GM23338 (cell line): ENCODE results near the gene PLPP4. TPM values are rescaled to one million over a fixed set of nuclear protein-coding genes. Genes with fewer than 3 reads are reported as not detected.

ENCODE experiments used
- ATAC-seq: fragments of 200-7000 bp; cut with Tn5 transposase; 3 replicates; pipeline ENCODE4 v1.9.1; 2020
- DNase-seq: peaks from one replicate; pipeline ENCODE4 v3.0.0-alpha.2; 2015; ENCODE audit warnings: low spot score
- H2AFZ ChIP-seq: fragments of 200-600 bp; sonication (generic); 2 replicates; pipeline ENCODE4 v1.8.0; 2016; ENCODE audit warnings: antibody characterized with exemption, mild to moderate bottlenecking, moderate library complexity
- H3F3A ChIP-seq: fragments of 200-600 bp; sonication (generic); replicated peaks from 2 replicates; pipeline ENCODE4 v1.8.0; 2017; ENCODE audit warnings: antibody characterized with exemption, mixed run types, low read depth
- H3K27ac ChIP-seq: fragments of 200-600 bp; sonication (generic); 2 replicates; pipeline ENCODE4 v1.6.1; 2016; ENCODE audit warnings: low read depth
- H3K27me3 ChIP-seq: fragments of 200-600 bp; sonication (generic); 2 replicates; pipeline ENCODE4 v1.8.0; 2016; ENCODE audit warnings: mild to moderate bottlenecking, mixed run types, moderate library complexity; ENCODE audit not compliant: insufficient read depth
- H3K36me3 ChIP-seq: fragments of 200-600 bp; sonication (generic); 2 replicates; pipeline ENCODE4 v1.8.0; 2016; ENCODE audit warnings: mild to moderate bottlenecking; ENCODE audit not compliant: insufficient read depth
- H3K4me1 ChIP-seq: fragments of 200-600 bp; sonication (generic); 2 replicates; pipeline ENCODE4 v1.8.0; 2016; ENCODE audit warnings: mild to moderate bottlenecking, moderate library complexity; ENCODE audit not compliant: insufficient read depth
- H3K4me2 ChIP-seq: fragments of 200-600 bp; sonication (generic); 2 replicates; pipeline ENCODE4 v1.7.1; 2017; ENCODE audit warnings: mixed run types
- H3K4me3 ChIP-seq: fragments of 200-600 bp; sonication (generic); 2 replicates; pipeline ENCODE4 v1.6.1; 2016; ENCODE audit warnings: mixed run types
- H3K79me2 ChIP-seq: fragments of 200-600 bp; sonication (generic); replicated peaks from 2 replicates; pipeline ENCODE4 v1.8.0; 2017; ENCODE audit warnings: mild to moderate bottlenecking; ENCODE audit not compliant: insufficient read depth
- H3K9me2 ChIP-seq: fragments of 200-600 bp; sonication (generic); 2 replicates; pipeline ENCODE4 v1.8.0; 2017; ENCODE audit not compliant: insufficient read depth
- H4K20me1 ChIP-seq: fragments of 200-600 bp; sonication (generic); replicated peaks from 2 replicates; pipeline ENCODE4 v1.8.0; 2017; ENCODE audit warnings: mild to moderate bottlenecking; ENCODE audit not compliant: insufficient read depth
- H3K27ac Mint-ChIP-seq: 2 replicates; pipeline ENCODE4 v1.8.0; 2020; ENCODE audit warnings: inconsistent platforms, mild to moderate bottlenecking, moderate library complexity, mixed read lengths
- H3K27me3 Mint-ChIP-seq: 3 replicates; pipeline ENCODE4 v1.8.0; 2022; ENCODE audit warnings: low read depth, mild to moderate bottlenecking, moderate library complexity, mixed read lengths, inconsistent platforms; ENCODE audit not compliant: insufficient read depth, poor library complexity
- H3K36me3 Mint-ChIP-seq: 3 replicates; pipeline ENCODE4 v1.8.0; 2021; ENCODE audit warnings: low read depth, mild to moderate bottlenecking, inconsistent platforms, moderate library complexity, mixed read lengths
- H3K4me1 Mint-ChIP-seq: 3 replicates; pipeline ENCODE4 v1.8.0; 2020; ENCODE audit warnings: mild to moderate bottlenecking, inconsistent platforms, mixed read lengths
- H3K4me3 Mint-ChIP-seq: 3 replicates; pipeline ENCODE4 v1.8.0; 2021; ENCODE audit warnings: moderate library complexity, mild to moderate bottlenecking, inconsistent platforms, mixed read lengths
- H3K9me3 Mint-ChIP-seq: 3 replicates; pipeline ENCODE4 v1.8.0; 2020; ENCODE audit warnings: moderate library complexity, mild to moderate bottlenecking, inconsistent platforms, mixed read lengths
- CREB1 ChIP-seq: fragments of 250-450 bp; sonication (Bioruptor Pico); IDR thresholded peaks from 2 replicates; pipeline ENCODE4 v1.5.0; 2020; ENCODE audit warnings: low read depth, mild to moderate bottlenecking, moderate library complexity
- CTCF ChIP-seq, 2 experiments: fragments of 200-600 bp in 1 of 2; sonication (generic) in 1 of 2; conservative IDR thresholded peaks; 2 replicates each; pipeline versions ENCODE4 v1.5.1 to v1.6.1; 2016 to 2017; ENCODE audit warnings: antibody characterized with exemption in 2 of 2, low read depth in 2 of 2, mild to moderate bottlenecking in 2 of 2, moderate library complexity in 1 of 2
- EZH2 ChIP-seq: fragments of 200-600 bp; sonication (generic); IDR thresholded peaks from one replicate; pipeline ENCODE4 v1.8.0; 2017; ENCODE audit warnings: antibody characterized with exemption, mild to moderate bottlenecking, low read depth; ENCODE audit not compliant: unreplicated experiment
- EZH2phosphoT487 ChIP-seq: fragments of 200-600 bp; sonication (generic); IDR thresholded peaks from one replicate; pipeline ENCODE4 v1.8.1; 2018; ENCODE audit warnings: antibody characterized with exemption; ENCODE audit not compliant: unreplicated experiment
- JUNB ChIP-seq: IDR thresholded peaks from one replicate; pipeline ENCODE4 v1.6.1; 2016; ENCODE audit warnings: antibody characterized with exemption; ENCODE audit not compliant: unreplicated experiment
- NANOG ChIP-seq: IDR thresholded peaks from 2 replicates; pipeline ENCODE4 v1.6.1; 2016; ENCODE audit warnings: antibody characterized with exemption, borderline replicate concordance
- POLR2AphosphoS5 ChIP-seq: IDR thresholded peaks from 2 replicates; pipeline ENCODE4 v1.6.1; 2016; ENCODE audit warnings: antibody characterized with exemption, low read depth
- REST ChIP-seq: IDR thresholded peaks from one replicate; pipeline ENCODE4 v1.6.1; 2018; ENCODE audit warnings: antibody characterized with exemption; ENCODE audit not compliant: unreplicated experiment
- STAT1 ChIP-seq: IDR thresholded peaks from one replicate; pipeline ENCODE4 v1.6.1; 2016; ENCODE audit warnings: antibody characterized with exemption; ENCODE audit not compliant: unreplicated experiment
- ZNF114 ChIP-seq: fragments of 250-450 bp; sonication (Bioruptor Pico); IDR thresholded peaks from 2 replicates; pipeline ENCODE4 v1.5.0; 2020; ENCODE audit warnings: mild to moderate bottlenecking, moderate library complexity
- ZNF462 ChIP-seq: fragments of 250-450 bp; sonication (Bioruptor Pico); IDR thresholded peaks from 2 replicates; pipeline ENCODE4 v1.5.0; 2020; ENCODE audit warnings: mild to moderate bottlenecking, moderate library complexity
- polyA plus RNA-seq: library from polyadenylated mRNA; unstranded; fragments of >200 nt; fragmentation: Nextera tagmentation; extraction: Ambion mirVana; gene quantifications from 2 replicates; pipeline ENCODE4 v1.2.1, GENCODE V29; 2016
- total RNA-seq: library from RNA; depleted of rRNA; stranded (reverse); fragments of >200 nt; shearing (Covaris generic); gene quantifications from 2 replicates; pipeline ENCODE4 v1.2.3, GENCODE V29; 2014

PLPP4 gene
- total and polyA plus RNA-seq, 2 experiments from 2014 or later: 0.24 to 0.31 TPM

- Mint-ChIP-seq H3K27ac (no peak overlapping the region), H3K4me1 (no peaks in the 10 kb centered on the region), H3K36me3 (no peaks in the 10 kb centered on the region), H3K4me3 (no peak overlapping the region), H3K9me3 (no peaks in the 10 kb centered on the region), H3K27me3 (peaks cover 4% of the 10 kb centered on the region)
- Histone ChIP-seq H3K4me1 (no peaks in the 10 kb centered on the region), H3K27me3 (no peaks in the 10 kb centered on the region), H4K20me1 (peaks cover 5% of the 10 kb centered on the region; the same call in 1 of the 2 replicates), H3K9me2 (no peaks in the 10 kb centered on the region), H2AFZ (no peak overlapping the region), H3K4me2 (no peak overlapping the region), H3K36me3 (no peaks in the 10 kb centered on the region), H3F3A (no peaks in the 10 kb centered on the region), H3K79me2 (no peaks in the 10 kb centered on the region), H3K4me3 (no peak overlapping the region), H3K27ac (no peak overlapping the region)
- no peak for DNase-seq
- ATAC-seq: no peak
- TF ChIP-seq EZH2: no peak
- TF ChIP-seq EZH2phosphoT487: no peak
- TF ChIP-seq CTCF (conservative IDR thresholded peaks at IDR 0.05; ENCODE audit: low read depth in 2 of 2): no peak
- TF ChIP-seq POLR2AphosphoS5: no peak
- TF ChIP-seq NANOG: no peak
- TF ChIP-seq ZNF114 (CRISPR knock-in tag): no peak
- TF ChIP-seq STAT1: no peak
- TF ChIP-seq CREB1 (CRISPR knock-in tag): no peak
These were observed 61.0 kb downstream of the PLPP4 start for GRCh38 chr10:120517881-120518484.

GRCh38 chr10:120521880-120522279, 64.9 kb downstream of the PLPP4 start:
- no peak overlapping the region for H3K27ac ChIP-seq
- no peaks in the 10 kb centered on the region for H3K9me3 Mint-ChIP-seq
- H3K4me3 Mint-ChIP-seq: no peak overlapping the region
- H3K27me3 ChIP-seq: no peaks in the 10 kb centered on the region
- H3K4me1 Mint-ChIP-seq: no peaks in the 10 kb centered on the region
- no peaks in the 10 kb centered on the region for H3K36me3 Mint-ChIP-seq
- no peak for DNase-seq
- H3K4me2 ChIP-seq: no peak overlapping the region
- ATAC-seq: no peak
- no peaks in the 10 kb centered on the region for H3F3A ChIP-seq
- no peak overlapping the region for H3K27ac Mint-ChIP-seq
- H2AFZ ChIP-seq: no peak overlapping the region
- no peaks in the 10 kb centered on the region for H3K79me2 ChIP-seq
- H3K27me3 Mint-ChIP-seq: no peaks in the 10 kb centered on the region
- H3K36me3 ChIP-seq: no peaks in the 10 kb centered on the region
- no peak overlapping the region for H3K4me3 ChIP-seq
- H3K4me1 ChIP-seq: no peaks in the 10 kb centered on the region
- no peaks in the 10 kb centered on the region for H4K20me1 ChIP-seq
- no peaks in the 10 kb centered on the region for H3K9me2 ChIP-seq
- TF ChIP-seq POLR2AphosphoS5 (no peak), CREB1 (CRISPR knock-in tag) (no peak), REST (no peak), ZNF462 (CRISPR knock-in tag) (no peak), STAT1 (no peak), JUNB (no peak)
